ENCODE measurements around the gene MINDY4.

MINDY4 gene

DNA sequence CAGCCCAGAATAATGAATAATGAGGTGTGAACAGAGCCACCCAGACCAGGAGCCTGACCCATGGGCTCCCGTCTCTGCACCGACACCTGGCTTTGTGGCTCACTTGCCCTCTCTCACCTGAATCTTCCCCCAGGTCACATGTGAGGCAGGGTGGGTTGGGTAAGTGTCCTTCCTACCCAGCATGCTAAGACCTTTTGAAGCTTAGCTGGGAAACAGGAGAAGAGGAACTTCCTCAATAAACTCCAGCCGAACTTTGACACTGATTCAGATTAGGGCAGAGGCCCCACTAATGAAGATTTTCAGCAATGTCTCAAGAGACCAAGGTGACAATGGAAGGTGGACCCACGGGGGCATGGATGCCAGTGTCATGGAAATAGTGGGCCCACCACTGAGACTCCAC is 93.9 kb downstream of the MINDY4 start:
- no peak overlapping the region for H2AFZ ChIP-seq (ENCODE audit: low read depth)
- H3K4me3 ChIP-seq (IDR thresholded peaks at IDR 0.05; ENCODE audit: insufficient read depth, low read depth, low read length): no peak overlapping the region
- H3K4me1 ChIP-seq (ENCODE audit: low read depth, poor library complexity, severe bottlenecking): no peaks in the 10 kb centered on the region
- H3K27me3 ChIP-seq (ENCODE audit: insufficient read depth, low read depth): no peaks in the 10 kb centered on the region
- no peaks in the 10 kb centered on the region for H4K20me1 ChIP-seq (ENCODE audit: insufficient read depth)
- no peak overlapping the region for H3K27ac ChIP-seq
- H3K79me2 ChIP-seq (ENCODE audit: insufficient read depth, low read depth): no peaks in the 10 kb centered on the region
- H3K9ac ChIP-seq: no peak overlapping the region
- no peak overlapping the region for H3K4me2 ChIP-seq
- TF ChIP-seq, protein P1, sequence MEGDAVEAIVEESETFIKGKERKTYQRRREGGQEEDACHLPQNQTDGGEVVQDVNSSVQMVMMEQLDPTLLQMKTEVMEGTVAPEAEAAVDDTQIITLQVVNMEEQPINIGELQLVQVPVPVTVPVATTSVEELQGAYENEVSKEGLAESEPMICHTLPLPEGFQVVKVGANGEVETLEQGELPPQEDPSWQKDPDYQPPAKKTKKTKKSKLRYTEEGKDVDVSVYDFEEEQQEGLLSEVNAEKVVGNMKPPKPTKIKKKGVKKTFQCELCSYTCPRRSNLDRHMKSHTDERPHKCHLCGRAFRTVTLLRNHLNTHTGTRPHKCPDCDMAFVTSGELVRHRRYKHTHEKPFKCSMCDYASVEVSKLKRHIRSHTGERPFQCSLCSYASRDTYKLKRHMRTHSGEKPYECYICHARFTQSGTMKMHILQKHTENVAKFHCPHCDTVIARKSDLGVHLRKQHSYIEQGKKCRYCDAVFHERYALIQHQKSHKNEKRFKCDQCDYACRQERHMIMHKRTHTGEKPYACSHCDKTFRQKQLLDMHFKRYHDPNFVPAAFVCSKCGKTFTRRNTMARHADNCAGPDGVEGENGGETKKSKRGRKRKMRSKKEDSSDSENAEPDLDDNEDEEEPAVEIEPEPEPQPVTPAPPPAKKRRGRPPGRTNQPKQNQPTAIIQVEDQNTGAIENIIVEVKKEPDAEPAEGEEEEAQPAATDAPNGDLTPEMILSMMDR (conservative IDR thresholded peaks at IDR 0.05; ENCODE audit: low read depth, low read length): no peak
- H3K36me3 ChIP-seq (ENCODE audit: insufficient read depth): no peaks in the 10 kb centered on the region

DNA sequence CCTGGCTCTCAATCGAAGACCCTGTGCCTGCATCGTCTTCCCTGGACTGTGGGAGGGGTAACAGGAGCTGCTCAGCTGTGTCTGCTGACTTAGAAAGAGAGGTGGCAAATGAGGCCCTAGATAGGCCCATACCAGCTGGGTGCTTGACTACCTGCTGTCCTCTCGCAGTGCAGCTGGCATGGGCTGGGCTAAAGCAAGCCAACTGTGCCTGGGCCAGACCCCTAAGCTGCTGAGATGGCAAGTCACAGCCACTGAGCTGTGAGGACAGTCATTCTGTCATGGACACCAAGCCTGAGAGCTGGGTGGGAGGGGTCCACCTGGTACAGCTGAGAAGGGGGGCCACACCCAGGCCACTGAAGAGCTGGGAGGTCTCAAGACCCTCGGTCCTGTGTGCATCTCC is 94.6 kb downstream of the MINDY4 start:
- TF ChIP-seq, protein P1 (conservative IDR thresholded peaks at IDR 0.05; ENCODE audit: low read depth, low read length): no peak
- H3K4me3 ChIP-seq (IDR thresholded peaks at IDR 0.05; ENCODE audit: insufficient read depth, low read depth, low read length): no peak overlapping the region
- H3K27me3 ChIP-seq (ENCODE audit: insufficient read depth, low read depth): no peaks in the 10 kb centered on the region
- no peaks in the 10 kb centered on the region for H4K20me1 ChIP-seq (ENCODE audit: insufficient read depth)
- H3K9ac ChIP-seq: no peak overlapping the region
- no peak overlapping the region for H2AFZ ChIP-seq (ENCODE audit: low read depth)
- H3K27ac ChIP-seq: no peak overlapping the region
- H3K79me2 ChIP-seq (ENCODE audit: insufficient read depth, low read depth): no peaks in the 10 kb centered on the region
- H3K4me1 ChIP-seq (ENCODE audit: low read depth, poor library complexity, severe bottlenecking): no peaks in the 10 kb centered on the region
- H3K4me2 ChIP-seq: no peak overlapping the region
- no peaks in the 10 kb centered on the region for H3K36me3 ChIP-seq (ENCODE audit: insufficient read depth)

GRCh38 chr7:30866939-30867338 is 95.7 kb downstream of the MINDY4 start:
- Histone ChIP-seq H3K27me3 (ENCODE audit: insufficient read depth, low read depth) (no peaks in the 10 kb centered on the region), H4K20me1 (ENCODE audit: insufficient read depth) (no peaks in the 10 kb centered on the region), H3K4me2 (no peak overlapping the region), H3K9ac (no peak overlapping the region), H3K4me1 (ENCODE audit: low read depth, poor library complexity, severe bottlenecking) (no peaks in the 10 kb centered on the region), H2AFZ (ENCODE audit: low read depth) (no peak overlapping the region), H3K4me3 (IDR thresholded peaks at IDR 0.05; ENCODE audit: insufficient read depth, low read depth, low read length) (no peak overlapping the region), H3K36me3 (ENCODE audit: insufficient read depth) (no peaks in the 10 kb centered on the region), H3K79me2 (ENCODE audit: insufficient read depth, low read depth) (no peaks in the 10 kb centered on the region), H3K27ac (no peak overlapping the region)
- TF ChIP-seq, protein P1 (conservative IDR thresholded peaks at IDR 0.05; ENCODE audit: low read depth, low read length): no peak

GRCh38 chr7:30867483-30867882 is 96.3 kb downstream of the MINDY4 start:
- H3K4me3 ChIP-seq (IDR thresholded peaks at IDR 0.05; ENCODE audit: insufficient read depth, low read depth, low read length): no peak overlapping the region
- no peak overlapping the region for H3K9ac ChIP-seq

More at GRCh38 chr7:30867483-30867882, 96.3 kb downstream of the MINDY4 start:
- H3K36me3 ChIP-seq (ENCODE audit: insufficient read depth): no peaks in the 10 kb centered on the region
- no peak overlapping the region for H2AFZ ChIP-seq (ENCODE audit: low read depth)
- H3K4me1 ChIP-seq (ENCODE audit: low read depth, poor library complexity, severe bottlenecking): no peaks in the 10 kb centered on the region
- TF ChIP-seq, protein P1 (conservative IDR thresholded peaks at IDR 0.05; ENCODE audit: low read depth, low read length): no peak
- H3K27ac ChIP-seq: no peak overlapping the region
- no peak overlapping the region for H3K4me2 ChIP-seq
- no peaks in the 10 kb centered on the region for H3K79me2 ChIP-seq (ENCODE audit: insufficient read depth, low read depth)
- H4K20me1 ChIP-seq (ENCODE audit: insufficient read depth): no peaks in the 10 kb centered on the region
- H3K27me3 ChIP-seq (ENCODE audit: insufficient read depth, low read depth): no peaks in the 10 kb centered on the region

Measured in KMS-11 (cell line).